Epithelial cell of esophagus (primary cell): Measurements from ENCODE around the gene TMEM108.
A peak's percentile ranks its signal among the peaks of the same experiment; 100 is the strongest.

Experiments
- DNase-seq: peaks from one replicate; pipeline ENCODE4 v3.0.0; 2010; ENCODE audit warnings: low read depth
- H3K4me3 ChIP-seq: 2 replicates; pipeline ENCODE4 v1.5.1; 2011; ENCODE audit warnings: mild to moderate bottlenecking, low read length, control low read depth
- CTCF ChIP-seq: IDR thresholded peaks from 2 replicates; pipeline ENCODE4 v1.5.1; 2011; ENCODE audit warnings: low read depth, mild to moderate bottlenecking, low read length, control low read depth, inconsistent platforms; ENCODE audit not compliant: insufficient read depth; ENCODE audit errors: missing control alignments

Gene TMEM108

GRCh38 chr3:133289322-133289721, 251.1 kb downstream of the TMEM108 start:
- H3K4me3 ChIP-seq, result no peak overlapping the region
- no peak for TF ChIP-seq CTCF
- no peak for DNase-seq

- no peak for DNase-seq
- TF ChIP-seq CTCF, result no peak
- no peak overlapping the region for H3K4me3 ChIP-seq
These were observed 254.1 kb downstream of the TMEM108 start for GRCh38 chr3:133292296-133292695.

GRCh38 chr3:133293397-133294110, 255.4 kb downstream of the TMEM108 start:
- TF ChIP-seq CTCF, result no peak
- no peak for DNase-seq
- H3K4me3 ChIP-seq, result no peak overlapping the region

- H3K4me3 ChIP-seq, result no peak overlapping the region
- TF ChIP-seq CTCF, result no peak
- peak; percentile 20 for DNase-seq
These were observed 256.1 kb downstream of the TMEM108 start for GRCh38 chr3:133294253-133294652.

GRCh38 chr3:133295199-133295901, 257.2 kb downstream of the TMEM108 start:
- TF ChIP-seq CTCF, result no peak
- no peak overlapping the region for H3K4me3 ChIP-seq
- DNase-seq, result peak; percentile 76

GRCh38 chr3:133295944-133296917, 258.0 kb downstream of the TMEM108 start:
- H3K4me3 ChIP-seq, result no peak overlapping the region
- no peak for DNase-seq
- TF ChIP-seq CTCF, result no peak
